GM12878 (cell line): ENCODE data around the gene NAALAD2.

ENCODE experiments used
- ATF3 ChIP-seq: IDR thresholded peaks from 2 replicates; pipeline ENCODE4 v1.6.1; 2011; ENCODE audit warnings: low read depth, mild to moderate bottlenecking, low read length, moderate library complexity, borderline replicate concordance; ENCODE audit errors: extremely low read depth
- CTCF ChIP-seq, 3 experiments: IDR thresholded peaks in 2 of 3; conservative IDR thresholded peaks in 1 of 3; 2 replicates each; pipeline ENCODE4 v1.5.1; 2011; ENCODE audit warnings: low read depth in 3 of 3, low read length in 3 of 3, mild to moderate bottlenecking in 3 of 3, control low read depth in 2 of 3, moderate library complexity in 2 of 3, inconsistent platforms in 1 of 3, mixed read lengths in 1 of 3; ENCODE audit not compliant: control insufficient read depth in 2 of 3, insufficient read depth in 1 of 3; ENCODE audit errors: extremely low read depth in 1 of 3
- CUX1 ChIP-seq: IDR thresholded peaks from 2 replicates; pipeline ENCODE4 v1.6.1; 2012; ENCODE audit warnings: improper control_type of control experiment, low read depth, low read length; ENCODE audit not compliant: insufficient replicate concordance
- EZH2 ChIP-seq: IDR thresholded peaks from 2 replicates; pipeline ENCODE4 v1.6.1; 2012; ENCODE audit warnings: low read depth, mild to moderate bottlenecking, control low read depth, inconsistent platforms, low read length, borderline replicate concordance; ENCODE audit not compliant: control insufficient read depth
- HCFC1 ChIP-seq: fragments of 150-350 bp; IDR thresholded peaks from 2 replicates; pipeline ENCODE4 v1.6.1; 2014; ENCODE audit warnings: low read length
- MAX ChIP-seq: IDR thresholded peaks from 2 replicates; pipeline ENCODE4 v1.6.1; 2012; ENCODE audit warnings: low read depth, low read length, improper control_type of control experiment
- NFYB ChIP-seq: IDR thresholded peaks from 2 replicates; pipeline ENCODE4 v1.6.1; 2011; ENCODE audit warnings: low read depth, mild to moderate bottlenecking, low read length, improper control_type of control experiment, moderate library complexity; ENCODE audit not compliant: insufficient read depth
- PBX3 ChIP-seq: IDR thresholded peaks from 2 replicates; pipeline ENCODE4 v1.6.1; 2011; ENCODE audit warnings: mild to moderate bottlenecking, low read depth, low read length, moderate library complexity; ENCODE audit not compliant: insufficient replicate concordance
- POLR2A ChIP-seq: IDR thresholded peaks from 2 replicates; pipeline ENCODE4 v1.6.1; 2011; ENCODE audit warnings: low read depth, mild to moderate bottlenecking, low read length
- POLR2AphosphoS5 ChIP-seq: IDR thresholded peaks from 2 replicates; pipeline ENCODE4 v1.6.1; 2011; ENCODE audit warnings: mild to moderate bottlenecking, low read length, inconsistent platforms
- REST ChIP-seq: IDR thresholded peaks from 2 replicates; pipeline ENCODE4 v1.6.1; 2012; ENCODE audit warnings: mild to moderate bottlenecking, low read depth, low read length
- RFX5 ChIP-seq: IDR thresholded peaks from 2 replicates; pipeline ENCODE4 v1.6.1; 2011; ENCODE audit warnings: low read depth, low read length, improper control_type of control experiment
- SP1 ChIP-seq: IDR thresholded peaks from one replicate; pipeline ENCODE4 v1.6.1; 2011; ENCODE audit warnings: low read depth, low read length
- ZBTB33 ChIP-seq: fragments of 450-650 bp; IDR thresholded peaks from 2 replicates; pipeline ENCODE4 v1.6.1; 2017; ENCODE audit warnings: mild to moderate bottlenecking

- TF ChIP-seq NFYB (no peak), CTCF (IDR thresholded peaks at IDR 0.05 in 2 of 3, conservative IDR thresholded peaks at IDR 0.05 in 1 of 3; ENCODE audit: control insufficient read depth in 2 of 3, extremely low read depth in 1 of 3, insufficient read depth in 1 of 3, low read depth in 3 of 3, low read length in 3 of 3) (no peak), HCFC1 (no peak), POLR2AphosphoS5 (no peak), EZH2 (no peak), PBX3 (no peak), ATF3 (no peak), MAX (no peak), ZBTB33 (no peak), POLR2A (no peak), RFX5 (no peak), REST (no peak), CUX1 (no peak), SP1 (no peak)
Observed at GRCh38 chr11:90148900-90149299, 14.4 kb downstream of the NAALAD2 start.
